Astrocyte of the cerebellum (primary cell): ENCODE measurements around the gene LNX1.

Source experiments
- DNase-seq: peaks from one replicate; pipeline ENCODE4 v3.0.0-alpha.2; 2011; ENCODE audit warnings: low read depth
- H3K4me3 ChIP-seq: 2 replicates; pipeline ENCODE4 v1.5.1; 2011; ENCODE audit warnings: mild to moderate bottlenecking, low read depth, low read length, moderate library complexity
- in situ Hi-C: cut with HindIII; loops from 2 replicates; pipeline ENCODE4 v1.10.0; 2017; ENCODE audit warnings: low sequenced_read_pairs
- TF ChIP-seq, protein P1 (sequence below): IDR thresholded peaks from 2 replicates; pipeline ENCODE4 v1.5.1; 2012; ENCODE audit warnings: low read length, low read depth, moderate library complexity, mild to moderate bottlenecking; ENCODE audit errors: missing control alignments

The LNX1 gene

DNA sequence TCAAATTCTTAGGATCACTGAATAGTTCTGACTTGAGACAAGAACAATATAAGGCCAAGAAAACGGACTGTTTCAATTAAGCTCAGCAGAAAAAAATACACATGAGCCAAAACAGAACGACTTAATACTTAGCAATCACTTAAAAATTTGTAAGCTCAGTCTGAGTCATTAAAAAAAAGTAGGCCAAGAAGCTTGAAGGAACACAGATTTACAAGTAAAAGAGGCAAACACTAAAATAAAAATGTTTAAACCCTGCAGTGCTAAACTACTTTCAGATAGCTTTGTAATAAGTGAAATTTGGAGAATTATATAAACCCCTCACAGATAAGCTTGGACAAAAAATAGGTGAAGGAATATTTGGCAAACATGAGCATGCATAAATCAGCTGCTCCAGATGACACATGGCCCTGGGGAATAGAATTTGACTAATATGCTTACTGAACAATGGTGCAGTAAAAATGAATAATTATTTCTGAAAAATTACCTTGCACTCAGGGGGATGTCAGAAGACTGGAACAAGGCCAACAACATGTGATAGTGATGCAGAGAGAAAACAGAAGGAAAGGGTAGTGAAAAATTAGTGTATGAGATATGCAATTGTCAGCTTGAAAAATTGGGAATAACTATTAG, 49.6 kb downstream of the LNX1 start:
- peak; percentile 77 for DNase-seq
- no peak overlapping the region for H3K4me3 ChIP-seq
- TF ChIP-seq, protein P1, sequence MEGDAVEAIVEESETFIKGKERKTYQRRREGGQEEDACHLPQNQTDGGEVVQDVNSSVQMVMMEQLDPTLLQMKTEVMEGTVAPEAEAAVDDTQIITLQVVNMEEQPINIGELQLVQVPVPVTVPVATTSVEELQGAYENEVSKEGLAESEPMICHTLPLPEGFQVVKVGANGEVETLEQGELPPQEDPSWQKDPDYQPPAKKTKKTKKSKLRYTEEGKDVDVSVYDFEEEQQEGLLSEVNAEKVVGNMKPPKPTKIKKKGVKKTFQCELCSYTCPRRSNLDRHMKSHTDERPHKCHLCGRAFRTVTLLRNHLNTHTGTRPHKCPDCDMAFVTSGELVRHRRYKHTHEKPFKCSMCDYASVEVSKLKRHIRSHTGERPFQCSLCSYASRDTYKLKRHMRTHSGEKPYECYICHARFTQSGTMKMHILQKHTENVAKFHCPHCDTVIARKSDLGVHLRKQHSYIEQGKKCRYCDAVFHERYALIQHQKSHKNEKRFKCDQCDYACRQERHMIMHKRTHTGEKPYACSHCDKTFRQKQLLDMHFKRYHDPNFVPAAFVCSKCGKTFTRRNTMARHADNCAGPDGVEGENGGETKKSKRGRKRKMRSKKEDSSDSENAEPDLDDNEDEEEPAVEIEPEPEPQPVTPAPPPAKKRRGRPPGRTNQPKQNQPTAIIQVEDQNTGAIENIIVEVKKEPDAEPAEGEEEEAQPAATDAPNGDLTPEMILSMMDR = no peak
- in situ Hi-C loops = no loop called here

DNA sequence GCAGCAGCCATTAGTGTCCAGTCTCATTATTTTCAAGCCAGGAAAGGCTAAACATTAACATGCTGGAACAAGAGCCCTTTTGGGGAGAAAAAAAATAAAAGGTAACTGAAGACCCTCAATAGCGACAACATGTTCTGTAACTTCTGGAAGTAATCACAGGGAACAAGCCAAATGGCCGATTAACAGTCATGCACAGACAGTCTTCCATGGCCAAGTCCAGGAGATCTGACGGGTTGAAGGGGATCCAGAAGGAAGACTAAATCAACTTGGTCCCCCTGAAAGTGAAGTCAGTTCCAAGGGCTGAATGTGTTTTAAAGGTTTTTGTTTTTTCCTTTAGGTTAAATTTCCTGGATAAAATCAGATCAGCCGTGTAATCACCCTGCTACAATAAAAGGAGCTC, 52.5 kb downstream of the LNX1 start:
- TF ChIP-seq, protein P1 = no peak
- no peak overlapping the region for H3K4me3 ChIP-seq
- DNase-seq = no peak
- in situ Hi-C loops = no loop called here

DNA sequence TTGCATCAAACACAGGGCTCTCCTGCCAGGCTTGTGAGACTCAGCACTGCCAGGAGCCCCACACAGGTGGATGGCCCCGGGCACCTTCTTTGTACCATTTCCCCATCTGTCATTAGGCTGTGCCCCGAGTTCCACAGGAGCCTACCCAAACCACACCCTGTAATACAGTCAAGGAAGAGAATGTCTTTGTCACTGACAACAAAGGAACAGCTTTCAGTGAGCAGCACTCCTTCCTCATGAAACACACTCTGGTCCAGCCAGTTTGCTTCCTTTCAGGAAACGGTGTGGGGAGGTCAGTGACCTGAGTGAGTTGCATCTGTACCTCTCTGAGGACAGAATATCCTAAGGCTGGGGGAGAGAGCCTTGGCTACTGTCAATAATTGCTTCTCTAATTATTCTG, 53.7 kb downstream of the LNX1 start:
- no peak overlapping the region for H3K4me3 ChIP-seq
- TF ChIP-seq, protein P1 = no peak
- DNase-seq = no peak
- in situ Hi-C loops = no loop called here

DNA sequence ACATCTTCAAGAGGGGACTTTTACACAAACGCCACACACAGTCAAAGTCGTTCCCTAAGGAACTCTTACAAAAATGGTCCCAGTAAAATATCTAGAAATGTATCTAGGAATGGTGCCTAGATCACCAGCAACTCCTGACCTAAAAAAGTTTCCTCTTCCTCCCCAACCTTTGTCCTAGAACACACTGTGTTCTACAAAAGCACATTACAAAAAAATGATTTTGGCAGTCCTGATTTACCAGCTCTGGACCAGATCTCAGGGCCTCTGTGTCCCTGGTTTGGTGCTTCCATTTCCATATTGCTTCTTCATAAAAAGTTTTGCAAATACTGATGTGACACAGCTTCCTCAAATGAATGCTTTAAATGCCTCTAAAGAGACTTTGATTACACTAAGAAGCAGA, 55.0 kb downstream of the LNX1 start:
- H3K4me3 ChIP-seq = no peak overlapping the region
- no peak for DNase-seq
- in situ Hi-C loops = no loop called here
- TF ChIP-seq, protein P1 = no peak

DNA sequence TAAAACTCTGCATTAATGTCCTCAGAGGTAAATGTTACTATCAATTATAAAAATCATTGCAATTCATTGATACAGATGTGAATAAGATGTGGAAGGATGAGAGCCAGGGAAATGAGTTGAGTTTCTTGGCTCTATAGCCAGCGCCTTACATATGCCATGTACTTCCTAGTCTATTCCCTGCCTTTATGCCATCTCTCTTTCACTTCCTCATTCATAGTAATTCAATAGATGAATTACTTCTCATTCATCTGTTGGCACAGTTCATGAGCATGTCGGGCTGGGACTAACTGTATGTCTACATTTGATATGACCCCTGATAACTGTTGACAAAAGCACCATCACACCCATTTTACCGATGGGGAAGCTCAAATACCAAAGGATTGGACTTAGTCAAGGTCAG, 55.7 kb downstream of the LNX1 start:
- in situ Hi-C loops = no loop called here
- H3K4me3 ChIP-seq = no peak overlapping the region
- TF ChIP-seq, protein P1 = no peak
- DNase-seq = no peak

DNA sequence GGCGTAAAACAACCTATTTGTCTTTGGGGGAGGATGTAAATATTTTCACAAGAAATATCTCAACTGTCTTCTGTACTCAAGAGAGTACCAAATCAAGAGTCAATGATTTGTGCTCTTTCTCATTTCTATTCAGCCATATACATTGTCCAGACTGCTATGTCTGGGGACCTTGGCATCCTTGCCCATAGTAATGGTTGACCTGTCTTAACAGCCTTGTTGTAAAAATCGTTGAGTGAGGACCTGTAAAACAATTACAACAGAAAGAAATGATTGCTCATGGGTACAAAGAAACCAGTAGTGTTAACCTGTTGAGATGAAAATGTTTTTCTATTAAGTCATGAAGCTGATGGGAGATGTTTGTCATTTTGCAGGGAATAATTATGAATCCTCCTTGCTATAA, 56.6 kb downstream of the LNX1 start:
- no peak for DNase-seq
- in situ Hi-C loops = no loop called here
- H3K4me3 ChIP-seq = no peak overlapping the region

More for the DNA sequence above, 56.6 kb downstream of the LNX1 start:
- TF ChIP-seq, protein P1 = no peak
